Suprapubic skin (tissue), 3 donors: ENCODE results near the gene EIF4G3.

Source experiments
- POLR2A ChIP-seq, 2 donors: fragments of 450-650 bp; IDR thresholded peaks; one replicate each; pipeline ENCODE4 v1.6.1; 2017; ENCODE audit warnings: antibody characterized with exemption in 2 of 2, mild to moderate bottlenecking in 2 of 2, moderate library complexity in 2 of 2
- TF ChIP-seq, protein P1 (sequence below), 2 donors: fragments of 200-600 bp in 1 of 2; fragments of 450-650 bp in 1 of 2; sonication (generic) in 1 of 2; IDR thresholded peaks; one replicate each; pipeline ENCODE4 v1.5.1; 2016 to 2019; ENCODE audit warnings: antibody characterized with exemption in 2 of 2, mild to moderate bottlenecking in 1 of 2, moderate library complexity in 1 of 2

DNA sequence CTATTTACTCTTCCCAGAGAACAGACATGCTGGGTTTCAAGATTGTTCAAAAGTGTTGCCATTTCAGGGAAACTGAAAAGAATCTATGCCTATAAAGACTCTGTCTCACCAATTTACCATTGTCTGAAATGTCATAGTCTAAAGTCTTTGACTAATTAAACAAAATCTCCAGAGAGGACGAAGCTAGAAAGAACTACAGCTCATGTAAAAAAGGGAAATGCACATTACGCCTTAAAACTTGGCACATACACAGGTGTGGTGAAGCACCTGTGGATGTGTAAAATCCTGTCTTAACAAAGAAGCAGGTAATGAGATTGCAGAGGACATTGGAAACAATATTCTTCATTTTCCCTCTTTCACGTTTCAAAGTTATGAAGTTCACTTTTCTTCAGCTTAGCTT is 130.6 kb downstream of the EIF4G3 start:
- TF ChIP-seq, protein P1, sequence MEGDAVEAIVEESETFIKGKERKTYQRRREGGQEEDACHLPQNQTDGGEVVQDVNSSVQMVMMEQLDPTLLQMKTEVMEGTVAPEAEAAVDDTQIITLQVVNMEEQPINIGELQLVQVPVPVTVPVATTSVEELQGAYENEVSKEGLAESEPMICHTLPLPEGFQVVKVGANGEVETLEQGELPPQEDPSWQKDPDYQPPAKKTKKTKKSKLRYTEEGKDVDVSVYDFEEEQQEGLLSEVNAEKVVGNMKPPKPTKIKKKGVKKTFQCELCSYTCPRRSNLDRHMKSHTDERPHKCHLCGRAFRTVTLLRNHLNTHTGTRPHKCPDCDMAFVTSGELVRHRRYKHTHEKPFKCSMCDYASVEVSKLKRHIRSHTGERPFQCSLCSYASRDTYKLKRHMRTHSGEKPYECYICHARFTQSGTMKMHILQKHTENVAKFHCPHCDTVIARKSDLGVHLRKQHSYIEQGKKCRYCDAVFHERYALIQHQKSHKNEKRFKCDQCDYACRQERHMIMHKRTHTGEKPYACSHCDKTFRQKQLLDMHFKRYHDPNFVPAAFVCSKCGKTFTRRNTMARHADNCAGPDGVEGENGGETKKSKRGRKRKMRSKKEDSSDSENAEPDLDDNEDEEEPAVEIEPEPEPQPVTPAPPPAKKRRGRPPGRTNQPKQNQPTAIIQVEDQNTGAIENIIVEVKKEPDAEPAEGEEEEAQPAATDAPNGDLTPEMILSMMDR (IDR thresholded peaks at IDR 0.05), result no peak
- TF ChIP-seq POLR2A (IDR thresholded peaks at IDR 0.05), result no peak
